H9 (cell line): ENCODE measurements around the gene ADGRD1. TPM values are rescaled to one million over a fixed set of nuclear protein-coding genes. Genes with fewer than 3 reads are reported as not detected.
"Not testable (repeated sequence)": the region's sequence is repeated elsewhere in the genome, so short reads cannot be mapped to it uniquely, and the experiment has no call there.

ENCODE experiments used
- DNase-seq: peaks from one replicate; pipeline ENCODE4 v3.0.0-alpha.2; 2017
- H2AFZ ChIP-seq: one replicate; pipeline ENCODE4 v1.6.1; 2013; ENCODE audit warnings: mild to moderate bottlenecking, low read length, control low read depth, moderate library complexity
- H2AK5ac ChIP-seq: 2 replicates; pipeline ENCODE4 v1.6.1; 2013; ENCODE audit warnings: low read length, control low read depth, mixed read lengths; ENCODE audit not compliant: insufficient read length
- H2BK120ac ChIP-seq: one replicate; pipeline ENCODE4 v1.6.1; 2013; ENCODE audit warnings: low read depth, mild to moderate bottlenecking, low read length, control low read depth, inconsistent platforms; ENCODE audit not compliant: poor library complexity, severe bottlenecking
- H2BK12ac ChIP-seq: 2 replicates; pipeline ENCODE4 v1.6.1; 2013; ENCODE audit warnings: low read length, control low read depth, mixed read lengths, low read depth; ENCODE audit not compliant: insufficient read length
- H2BK15ac ChIP-seq: 2 replicates; pipeline ENCODE4 v1.6.1; 2013; ENCODE audit warnings: low read depth, low read length, control low read depth
- H2BK20ac ChIP-seq: one replicate; pipeline ENCODE4 v1.6.1; 2013; ENCODE audit warnings: low read depth, mild to moderate bottlenecking, low read length, control low read depth, inconsistent platforms; ENCODE audit not compliant: poor library complexity, severe bottlenecking
- H2BK5ac ChIP-seq: 2 replicates; pipeline ENCODE4 v1.6.1; 2013; ENCODE audit warnings: low read length, control low read depth, mixed read lengths; ENCODE audit not compliant: insufficient read length
- H3K14ac ChIP-seq: 2 replicates; pipeline ENCODE4 v1.6.1; 2013; ENCODE audit warnings: low read length, control low read depth; ENCODE audit not compliant: insufficient read depth
- H3K18ac ChIP-seq: 2 replicates; pipeline ENCODE4 v1.6.1; 2013; ENCODE audit warnings: low read depth, mild to moderate bottlenecking, mixed read lengths, low read length, control low read depth; ENCODE audit not compliant: insufficient read length
- H3K23ac ChIP-seq: 2 replicates; pipeline ENCODE4 v1.6.1; 2013; ENCODE audit warnings: low read length, control low read depth, mixed read lengths, low read depth; ENCODE audit not compliant: insufficient read length
- H3K23me2 ChIP-seq: 2 replicates; pipeline ENCODE4 v1.6.1; 2013; ENCODE audit warnings: low read depth, mild to moderate bottlenecking, mixed read lengths, low read length, control low read depth; ENCODE audit not compliant: insufficient read length, poor library complexity, severe bottlenecking
- H3K27ac ChIP-seq: 2 replicates; pipeline ENCODE4 v1.5.1; 2013; ENCODE audit warnings: low read length, control low read depth, mixed read lengths, low read depth; ENCODE audit not compliant: insufficient read length
- H3K27me3 ChIP-seq: 2 replicates; pipeline ENCODE4 v1.6.1; 2013; ENCODE audit warnings: low read length, control low read depth, inconsistent platforms; ENCODE audit not compliant: insufficient read depth
- H3K4ac ChIP-seq: 2 replicates; pipeline ENCODE4 v1.6.1; 2013; ENCODE audit warnings: low read depth, mild to moderate bottlenecking, control low read depth, inconsistent platforms, low read length, moderate library complexity
- H3K4me1 ChIP-seq: 2 replicates; pipeline ENCODE4 v1.6.1; 2013; ENCODE audit warnings: low read length, control low read depth, inconsistent platforms; ENCODE audit not compliant: insufficient read depth
- H3K4me2 ChIP-seq: 2 replicates; pipeline ENCODE4 v1.6.1; 2013; ENCODE audit warnings: low read length, control low read depth, mixed read lengths; ENCODE audit not compliant: insufficient read length, insufficient read depth
- H3K56ac ChIP-seq: 2 replicates; pipeline ENCODE4 v1.6.1; 2013; ENCODE audit warnings: low read depth, mild to moderate bottlenecking, mixed read lengths, low read length, control low read depth; ENCODE audit not compliant: insufficient read length
- H3K79me1 ChIP-seq: 2 replicates; pipeline ENCODE4 v1.6.1; 2013; ENCODE audit warnings: low read depth, mild to moderate bottlenecking, moderate library complexity, low read length, control low read depth, inconsistent platforms; ENCODE audit not compliant: insufficient read depth, poor library complexity, severe bottlenecking
- H3K79me2 ChIP-seq: 2 replicates; pipeline ENCODE4 v1.6.1; 2013; ENCODE audit warnings: low read length, control low read depth, inconsistent platforms; ENCODE audit not compliant: insufficient read depth
- H3K9ac ChIP-seq: 2 replicates; pipeline ENCODE4 v1.6.1; 2013; ENCODE audit warnings: low read length, control low read depth, mixed read lengths; ENCODE audit not compliant: insufficient read length; ENCODE audit errors: extremely low read depth
- H3K9me3 ChIP-seq: one replicate; pipeline ENCODE4 v1.6.1; 2013; ENCODE audit warnings: low read depth, low read length, inconsistent platforms; ENCODE audit not compliant: control insufficient read depth
- H3T11ph ChIP-seq: one replicate; pipeline ENCODE4 v1.6.1; 2013; ENCODE audit warnings: mild to moderate bottlenecking, low read length, control low read depth, inconsistent platforms
- H4K20me1 ChIP-seq: one replicate; pipeline ENCODE4 v1.6.1; 2013; ENCODE audit not compliant: control insufficient read depth, insufficient read length, insufficient read depth
- H4K5ac ChIP-seq: 2 replicates; pipeline ENCODE4 v1.6.1; 2013; ENCODE audit warnings: low read depth, mild to moderate bottlenecking, mixed read lengths, low read length, control low read depth; ENCODE audit not compliant: insufficient read length
- H4K8ac ChIP-seq: replicated peaks from 2 replicates; pipeline ENCODE4 v1.6.1; 2013; ENCODE audit warnings: low read length, control low read depth, mixed read lengths, low read depth; ENCODE audit not compliant: insufficient read length
- H4K91ac ChIP-seq: 2 replicates; pipeline ENCODE4 v1.6.1; 2013; ENCODE audit warnings: low read depth, mild to moderate bottlenecking, moderate library complexity, mixed read lengths, low read length, control low read depth; ENCODE audit not compliant: insufficient read length
- H3K27ac Mint-ChIP-seq, 3 experiments: 2 replicates in 2 of 3; 3 replicates in 1 of 3; pipeline ENCODE4 v1.8.0; 2020 to 2021; ENCODE audit warnings: mixed read lengths in 3 of 3, mild to moderate bottlenecking in 1 of 3, moderate library complexity in 1 of 3
- H3K27me3 Mint-ChIP-seq: 2 replicates; pipeline ENCODE4 v1.8.0; 2021; ENCODE audit warnings: low read depth, mild to moderate bottlenecking, moderate library complexity, mixed read lengths
- H3K36me3 Mint-ChIP-seq, 3 experiments: 2 replicates in 2 of 3; 3 replicates in 1 of 3; pipeline ENCODE4 v1.8.0; 2020 to 2021; ENCODE audit warnings: low read depth in 3 of 3, mixed read lengths in 3 of 3; ENCODE audit not compliant: insufficient read depth in 1 of 3
- H3K4me1 Mint-ChIP-seq, 2 experiments: 2 replicates each; pipeline ENCODE4 v1.8.0; 2020; ENCODE audit warnings: mixed read lengths in 2 of 2
- H3K4me3 Mint-ChIP-seq, 2 experiments: 2 replicates in 1 of 2; 3 replicates in 1 of 2; pipeline ENCODE4 v1.8.0; 2020 to 2021; ENCODE audit warnings: mild to moderate bottlenecking in 2 of 2, mixed read lengths in 2 of 2, moderate library complexity in 1 of 2
- H3K9me3 Mint-ChIP-seq, 2 experiments: 2 replicates in 1 of 2; 3 replicates in 1 of 2; pipeline ENCODE4 v1.8.0; 2020; ENCODE audit warnings: mild to moderate bottlenecking in 2 of 2, mixed read lengths in 2 of 2, moderate library complexity in 1 of 2
- WGBS: extraction: QIAGEN DNeasy Blood & Tissue Kit; methylation state at CpG from one replicate; pipeline ENCODE4 v1.1.7; 2013; ENCODE audit warnings: missing lambda C conversion rate, low lambda C conversion rate, mixed read lengths; ENCODE audit not compliant: insufficient read length; ENCODE audit errors: extremely low coverage; 5-methylcytosine and 5-hydroxymethylcytosine counted together
- total RNA-seq: library from RNA; stranded (reverse); gene quantifications from 2 replicates; pipeline ENCODE4 v1.2.1, GENCODE V29; 2021
- TF ChIP-seq, protein P1 (sequence below): fragments of 200-600 bp; sonication (generic); conservative IDR thresholded peaks from 3 replicates; pipeline ENCODE4 v1.8.0; 2021; ENCODE audit warnings: antibody characterized with exemption, mild to moderate bottlenecking

Gene ADGRD1
- total RNA-seq, 1 experiment from 2014 or later: 0.52 TPM

DNA sequence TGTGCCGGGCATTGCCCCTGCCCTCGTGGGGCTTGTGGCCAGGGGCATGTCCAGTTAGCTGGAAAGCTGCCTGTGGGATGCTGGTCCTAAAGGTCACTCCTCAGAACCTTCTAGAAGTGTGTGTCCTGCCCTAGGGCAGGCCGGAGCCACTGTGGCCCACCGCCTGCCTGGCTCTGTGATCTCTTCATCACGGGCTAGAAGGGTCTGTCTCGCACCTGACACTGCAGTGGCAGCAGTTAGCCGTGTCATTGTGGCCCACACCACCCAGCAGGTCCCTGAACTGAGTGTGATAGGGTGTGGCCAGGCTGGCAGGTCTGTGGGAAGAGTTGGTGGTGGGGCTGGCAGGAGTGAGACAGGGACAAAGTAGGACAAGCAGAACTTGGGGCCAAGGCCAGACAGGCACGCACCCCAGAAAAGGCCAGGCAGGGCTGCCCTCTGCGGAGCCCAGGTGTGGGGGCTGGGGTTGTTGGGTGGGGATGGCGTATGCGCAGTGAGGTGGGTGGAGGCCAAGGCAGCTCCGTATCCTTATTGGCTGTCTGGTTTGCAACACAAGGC is 41.2 kb downstream of the ADGRD1 start:
- Histone ChIP-seq H2BK15ac (no peak overlapping the region), H3K23me2 (no peaks in the 10 kb centered on the region), H4K5ac (no peak overlapping the region), H3K4ac (no peak overlapping the region), H4K91ac (no peak overlapping the region), H2BK20ac (no peak overlapping the region), H3K79me1 (no peaks in the 10 kb centered on the region), H2BK12ac (no peak overlapping the region), H2AFZ (no peak overlapping the region), H3K4me2 (no peak overlapping the region), H3K27me3 (no peaks in the 10 kb centered on the region), H3K14ac (no peak overlapping the region), H2AK5ac (no peak overlapping the region), H4K8ac (no peak overlapping the region), H3T11ph (no peak overlapping the region), H2BK5ac (no peak overlapping the region), H3K79me2 (no peaks in the 10 kb centered on the region), H3K27ac (no peak overlapping the region), H3K9me3 (no peaks in the 10 kb centered on the region), H3K23ac (no peak overlapping the region), H2BK120ac (no peak overlapping the region), H3K18ac (no peak overlapping the region), H3K9ac (no peak overlapping the region), H3K56ac (no peak overlapping the region), H3K4me1 (no peaks in the 10 kb centered on the region), H4K20me1 (no peaks in the 10 kb centered on the region)
- DNase-seq: no peak
- peaks cover 26 to 28% of the 10 kb centered on the region in 2 experiments for H3K9me3 Mint-ChIP-seq
- H3K27ac Mint-ChIP-seq: no peak overlapping the region
- peaks cover 10% of the 10 kb centered on the region for H3K27me3 Mint-ChIP-seq
- WGBS: no CpG with 5 or more reads among the region's 12 CpGs
- H3K4me1 Mint-ChIP-seq: peaks cover 0 to 7% of the 10 kb centered on the region in 2 experiments; a peak in 1 of 4 replicates
- no peak overlapping the region for H3K4me3 Mint-ChIP-seq
- peaks cover 6 to 13% (median 8%) of the 10 kb centered on the region in 3 experiments for H3K36me3 Mint-ChIP-seq
- TF ChIP-seq, protein P1, sequence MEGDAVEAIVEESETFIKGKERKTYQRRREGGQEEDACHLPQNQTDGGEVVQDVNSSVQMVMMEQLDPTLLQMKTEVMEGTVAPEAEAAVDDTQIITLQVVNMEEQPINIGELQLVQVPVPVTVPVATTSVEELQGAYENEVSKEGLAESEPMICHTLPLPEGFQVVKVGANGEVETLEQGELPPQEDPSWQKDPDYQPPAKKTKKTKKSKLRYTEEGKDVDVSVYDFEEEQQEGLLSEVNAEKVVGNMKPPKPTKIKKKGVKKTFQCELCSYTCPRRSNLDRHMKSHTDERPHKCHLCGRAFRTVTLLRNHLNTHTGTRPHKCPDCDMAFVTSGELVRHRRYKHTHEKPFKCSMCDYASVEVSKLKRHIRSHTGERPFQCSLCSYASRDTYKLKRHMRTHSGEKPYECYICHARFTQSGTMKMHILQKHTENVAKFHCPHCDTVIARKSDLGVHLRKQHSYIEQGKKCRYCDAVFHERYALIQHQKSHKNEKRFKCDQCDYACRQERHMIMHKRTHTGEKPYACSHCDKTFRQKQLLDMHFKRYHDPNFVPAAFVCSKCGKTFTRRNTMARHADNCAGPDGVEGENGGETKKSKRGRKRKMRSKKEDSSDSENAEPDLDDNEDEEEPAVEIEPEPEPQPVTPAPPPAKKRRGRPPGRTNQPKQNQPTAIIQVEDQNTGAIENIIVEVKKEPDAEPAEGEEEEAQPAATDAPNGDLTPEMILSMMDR: no peak

GRCh38 chr12:130995386-130995969 is 41.8 kb downstream of the ADGRD1 start:
- not testable (repeated sequence) for H3K4me2 ChIP-seq, H4K91ac ChIP-seq, H3K27ac Mint-ChIP-seq, H3K27ac ChIP-seq, H2BK5ac ChIP-seq, H3K4ac ChIP-seq, H3K9ac ChIP-seq, H3K23me2 ChIP-seq, H3K79me1 ChIP-seq, H2BK120ac ChIP-seq, H3K4me1 ChIP-seq, H3K18ac ChIP-seq, H4K8ac ChIP-seq, H3K9me3 ChIP-seq, H2AK5ac ChIP-seq, H3K27me3 Mint-ChIP-seq, H3K14ac ChIP-seq, H3K79me2 ChIP-seq, H3T11ph ChIP-seq, H2BK12ac ChIP-seq, H4K5ac ChIP-seq, H3K4me1 Mint-ChIP-seq, H3K4me3 Mint-ChIP-seq, H2AFZ ChIP-seq, H2BK20ac ChIP-seq, DNase-seq, H3K27me3 ChIP-seq, H2BK15ac ChIP-seq, H4K20me1 ChIP-seq, H3K23ac ChIP-seq, H3K56ac ChIP-seq
- peaks cover 9 to 18% (median 11%) of the 10 kb centered on the region in 3 experiments for H3K36me3 Mint-ChIP-seq
- no CpG with 5 or more reads among the region's 5 CpGs for WGBS
- peaks cover 30 to 32% of the 10 kb centered on the region in 2 experiments for H3K9me3 Mint-ChIP-seq
